A549 (cell line): Measurements from ENCODE around the gene POR. TPM values are rescaled to one million over a fixed set of nuclear protein-coding genes. Genes with fewer than 3 reads are reported as not detected.

Experiments used
- ATAC-seq, 2 experiments: fragments of 200-7000 bp in 1 of 2; fragments of >200 bp in 1 of 2; cut with Nextera tagmentation in 1 of 2; cut with Tn5 transposase in 1 of 2; 3 replicates each; pipeline versions ENCODE4 v1.8.0 to v1.9.1; 2018 to 2020; ENCODE audit warnings: mild to moderate bottlenecking in 1 of 2, moderate library complexity in 1 of 2
- CTCF ChIA-PET: fragments of 300-600 bp; sonication (Branson Sonifier 250); formaldehyde crosslinking; extraction: SDS; loops from one replicate; lab custom pipeline; 2021; ENCODE audit warnings: antibody characterized with exemption, inconsistent platforms; lab: Yijun Ruan, JAX
- POLR2A ChIA-PET: fragments of 350-600 bp; formaldehyde crosslinking; extraction: SDS; loops from one replicate; lab custom pipeline; 2021; ENCODE audit warnings: antibody characterized with exemption, inconsistent platforms; lab: Yijun Ruan, JAX
- DNase-seq, 2 experiments: peaks; one replicate each; pipeline versions ENCODE4 v3.0.0 to v3.0.0-alpha.2; 2011 to 2016; ENCODE audit warnings: low read depth in 1 of 2, low spot score in 1 of 2
- FAIRE-seq: peaks from 2 replicates; lab custom pipeline; 2011; peaks lifted over from hg19 to GRCh38; lab: Jason Lieb, UNC
- H3K27ac ChIP-seq, 2 experiments: fragments of >200 bp; sonication (Bioruptor Twin); formaldehyde crosslinking; 3 replicates each; pipeline ENCODE4 v1.5.1; 2016 to 2017
- H3K4me1 ChIP-seq: fragments of >200 bp; sonication (Bioruptor Twin); formaldehyde crosslinking; 3 replicates; pipeline ENCODE4 v1.6.1; 2016
- H3K4me2 ChIP-seq: fragments of >200 bp; sonication (Bioruptor Twin); formaldehyde crosslinking; 3 replicates; pipeline ENCODE4 v1.6.1; 2016
- H3K4me3 ChIP-seq: fragments of >200 bp; sonication (Bioruptor Twin); formaldehyde crosslinking; 3 replicates; pipeline ENCODE4 v1.5.1; 2016
- H3K9me3 ChIP-seq: fragments of >200 bp; sonication (Bioruptor Twin); formaldehyde crosslinking; 3 replicates; pipeline ENCODE4 v1.6.1; 2016
- CBX2 ChIP-seq: fragments of 200-600 bp; sonication (generic); IDR thresholded peaks from 2 replicates; pipeline ENCODE4 v1.6.1; 2016; ENCODE audit warnings: low read depth, mild to moderate bottlenecking, borderline replicate concordance
- CHD2 ChIP-seq: fragments of 150-350 bp; IDR thresholded peaks from 2 replicates; pipeline ENCODE4 v1.6.1; 2014; ENCODE audit warnings: low read length; ENCODE audit not compliant: partially characterized antibody
- ESRRA ChIP-seq: fragments of 150-350 bp; IDR thresholded peaks from 2 replicates; pipeline ENCODE4 v1.6.1; 2014; ENCODE audit warnings: mild to moderate bottlenecking, low read length, borderline replicate concordance
- FOXS1 ChIP-seq: fragments of 250-450 bp; sonication (Bioruptor Pico); IDR thresholded peaks from 2 replicates; pipeline ENCODE4 v1.5.0; 2020; ENCODE audit warnings: mild to moderate bottlenecking, moderate library complexity
- HDAC2 ChIP-seq: fragments of 200-600 bp; sonication (generic); IDR thresholded peaks from 2 replicates; pipeline ENCODE4 v1.6.1; 2016
- JUN ChIP-seq, 2 experiments: fragments of >200 bp; sonication (Bioruptor Twin); formaldehyde crosslinking; IDR thresholded peaks; 2 replicates in 1 of 2; 3 replicates in 1 of 2; pipeline ENCODE4 v1.6.1; 2016 to 2017
- JUNB ChIP-seq: fragments of >200 bp; sonication (Bioruptor Twin); formaldehyde crosslinking; IDR thresholded peaks from 2 replicates; pipeline ENCODE4 v1.6.1; 2016
- MAFK ChIP-seq: fragments of 450-650 bp; IDR thresholded peaks from 2 replicates; pipeline ENCODE4 v1.6.1; 2014; ENCODE audit not compliant: partially characterized antibody
- MAZ ChIP-seq: fragments of 150-350 bp; IDR thresholded peaks from 2 replicates; pipeline ENCODE4 v1.6.1; 2014; ENCODE audit warnings: antibody characterized with exemption, low read depth, low read length, borderline replicate concordance
- NPAS2 ChIP-seq: fragments of 250-450 bp; sonication (Bioruptor Pico); IDR thresholded peaks from 2 replicates; pipeline ENCODE4 v1.8.0; 2022; ENCODE audit warnings: mild to moderate bottlenecking, moderate library complexity, borderline replicate concordance
- NR3C1 ChIP-seq: fragments of >200 bp; sonication (Bioruptor Twin); formaldehyde crosslinking; IDR thresholded peaks from 3 replicates; pipeline ENCODE4 v1.6.1; 2017
- POLR2AphosphoS2 ChIP-seq: conservative IDR thresholded peaks from 2 replicates; pipeline ENCODE4 v1.6.1; 2012; ENCODE audit warnings: low read length, improper control_type of control experiment, inconsistent platforms
- RCOR1 ChIP-seq: fragments of 150-350 bp; IDR thresholded peaks from 2 replicates; pipeline ENCODE4 v1.6.1; 2014; ENCODE audit warnings: antibody characterized with exemption, low read length, low read depth
- REST ChIP-seq: fragments of 200-600 bp; sonication (generic); IDR thresholded peaks from 2 replicates; pipeline ENCODE4 v1.6.1; 2016; ENCODE audit warnings: antibody characterized with exemption, mild to moderate bottlenecking, moderate library complexity
- RNF2 ChIP-seq: fragments of 200-600 bp; sonication (generic); IDR thresholded peaks from 2 replicates; pipeline ENCODE4 v1.6.1; 2016; ENCODE audit warnings: low read depth, mild to moderate bottlenecking, antibody characterized with exemption, moderate library complexity, borderline replicate concordance
- SMC3 ChIP-seq: fragments of >200 bp; sonication (Bioruptor Twin); formaldehyde crosslinking; IDR thresholded peaks from 3 replicates; pipeline ENCODE4 v1.6.1; 2018; ENCODE audit warnings: inconsistent platforms
- TFCP2L1 ChIP-seq: fragments of 250-450 bp; sonication (Bioruptor Pico); IDR thresholded peaks from 2 replicates; pipeline ENCODE4 v1.5.0; 2021; ENCODE audit warnings: mild to moderate bottlenecking
- ZC3H11A ChIP-seq: fragments of 450-650 bp; IDR thresholded peaks from 2 replicates; pipeline ENCODE4 v1.6.1; 2014; ENCODE audit warnings: antibody characterized with exemption, mild to moderate bottlenecking
- WGBS: methylation state at CpG from one replicate; pipeline ENCODE4 v1.1.6; 2017; ENCODE audit errors: missing lambda C conversion rate; 5-methylcytosine and 5-hydroxymethylcytosine counted together
- polyA plus RNA-seq, 4 experiments: library from polyadenylated mRNA; depleted of rRNA in 3 of 4; stranded (reverse); fragments of >200 nt; fragmentation: RNase III in 1 of 4; extraction: RNeasy Plus Mini Kit Qiagen cat#74134 plus additional on column Dnase treatment in 1 of 4; gene quantifications; 2 replicates in 3 of 4; 3 replicates in 1 of 4; pipeline ENCODE4 v1.2.3, GENCODE V29; 2011 to 2017
- TF ChIP-seq, protein P1 (sequence below): fragments of >200 bp; sonication (Bioruptor Twin); formaldehyde crosslinking; IDR thresholded peaks from 3 replicates; pipeline ENCODE4 v1.6.1; 2016
- TF ChIP-seq, protein P2 (sequence below): fragments of 150-350 bp; IDR thresholded peaks from 2 replicates; pipeline ENCODE4 v1.6.1; 2014; ENCODE audit warnings: low read depth, mild to moderate bottlenecking, low read length
- TF ChIP-seq, protein P3 (sequence below): IDR thresholded peaks from 2 replicates; pipeline ENCODE4 v1.6.1; 2012

Gene POR
- polyA plus RNA-seq, 2 of the 4 experiments (the other 2 are of a cell fraction), result 71.1 to 109 TPM

- ChIA-PET POLR2A (no interaction called here), CTCF (interaction anchor here (0.5 to 2.2 kb wide), 6 partner anchors 9 to 100 kb away, joined by 3 to 7 read pairs (median 4); no protein-coding TSS in a partner anchor)
- WGBS, result 89% methylated on average over 25 of the region's 26 CpGs
- ATAC-seq (no peak), DNase-seq (no peak), FAIRE-seq (no peak)
- Histone ChIP-seq H3K9me3 (no peaks in the 10 kb centered on the region), H3K27ac (no peak overlapping the region), H3K4me3 (no peak overlapping the region), H3K4me1 (peaks cover 1% of the 10 kb centered on the region; the same call in 1 of the 3 replicates), H3K4me2 (no peak overlapping the region)
- TF ChIP-seq, protein P1, sequence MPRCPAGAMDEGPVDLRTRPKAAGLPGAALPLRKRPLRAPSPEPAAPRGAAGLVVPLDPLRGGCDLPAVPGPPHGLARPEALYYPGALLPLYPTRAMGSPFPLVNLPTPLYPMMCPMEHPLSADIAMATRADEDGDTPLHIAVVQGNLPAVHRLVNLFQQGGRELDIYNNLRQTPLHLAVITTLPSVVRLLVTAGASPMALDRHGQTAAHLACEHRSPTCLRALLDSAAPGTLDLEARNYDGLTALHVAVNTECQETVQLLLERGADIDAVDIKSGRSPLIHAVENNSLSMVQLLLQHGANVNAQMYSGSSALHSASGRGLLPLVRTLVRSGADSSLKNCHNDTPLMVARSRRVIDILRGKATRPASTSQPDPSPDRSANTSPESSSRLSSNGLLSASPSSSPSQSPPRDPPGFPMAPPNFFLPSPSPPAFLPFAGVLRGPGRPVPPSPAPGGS, result no peak
- no peak for TF ChIP-seq HDAC2
- TF ChIP-seq, all 56 proteins: peak for 0
These were observed 51.4 kb downstream of the POR start for GRCh38 chr7:75966190-75966961.

DNA sequence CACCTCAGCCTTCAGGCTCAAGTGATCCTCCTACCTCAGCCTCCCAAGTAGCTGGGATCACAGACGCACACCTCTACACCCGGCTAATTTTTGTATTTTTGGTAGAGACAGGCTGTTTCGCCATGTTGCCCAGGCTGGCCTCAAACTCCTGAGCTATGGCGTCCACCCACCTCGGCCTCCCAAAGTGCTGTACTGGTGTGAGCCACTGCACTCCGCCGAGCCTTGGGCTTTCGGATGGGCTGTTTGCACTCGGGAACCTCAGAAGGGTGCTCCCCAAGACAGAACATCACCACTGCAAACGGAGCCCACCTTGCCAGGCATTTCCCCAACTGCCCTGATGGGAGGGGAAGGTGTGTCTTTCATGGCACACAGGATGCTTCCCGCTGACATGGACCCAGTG is 52.1 kb downstream of the POR start:
- ATAC-seq, result no peak
- H3K4me3 ChIP-seq, result no peak overlapping the region
- ChIA-PET CTCF (interaction anchor here (0.5 to 2.2 kb wide), 5 partner anchors 9 to 54 kb away, joined by 3 to 7 read pairs (median 4); no protein-coding TSS in a partner anchor), POLR2A (no interaction called here)
- H3K9me3 ChIP-seq, result no peaks in the 10 kb centered on the region
- DNase-seq, result no peak
- TF ChIP-seq NR3C1 (no peak), RNF2 (no peak), MAZ (no peak), JUNB (no peak), SMC3 (no peak), REST (no peak), CBX2 (no peak), ESRRA (no peak), FOXS1 (CRISPR knock-in tag) (no peak), CHD2 (no peak), POLR2AphosphoS2 (no peak), ZC3H11A (no peak), RCOR1 (no peak), JUN (IDR thresholded peaks at IDR 0.05) (no peak), NPAS2 (CRISPR knock-in tag) (no peak), MAFK (no peak), TFCP2L1 (CRISPR knock-in tag) (no peak)
- TF ChIP-seq, protein P2, sequence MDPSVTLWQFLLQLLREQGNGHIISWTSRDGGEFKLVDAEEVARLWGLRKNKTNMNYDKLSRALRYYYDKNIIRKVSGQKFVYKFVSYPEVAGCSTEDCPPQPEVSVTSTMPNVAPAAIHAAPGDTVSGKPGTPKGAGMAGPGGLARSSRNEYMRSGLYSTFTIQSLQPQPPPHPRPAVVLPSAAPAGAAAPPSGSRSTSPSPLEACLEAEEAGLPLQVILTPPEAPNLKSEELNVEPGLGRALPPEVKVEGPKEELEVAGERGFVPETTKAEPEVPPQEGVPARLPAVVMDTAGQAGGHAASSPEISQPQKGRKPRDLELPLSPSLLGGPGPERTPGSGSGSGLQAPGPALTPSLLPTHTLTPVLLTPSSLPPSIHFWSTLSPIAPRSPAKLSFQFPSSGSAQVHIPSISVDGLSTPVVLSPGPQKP, result no peak
- TF ChIP-seq, protein P3, sequence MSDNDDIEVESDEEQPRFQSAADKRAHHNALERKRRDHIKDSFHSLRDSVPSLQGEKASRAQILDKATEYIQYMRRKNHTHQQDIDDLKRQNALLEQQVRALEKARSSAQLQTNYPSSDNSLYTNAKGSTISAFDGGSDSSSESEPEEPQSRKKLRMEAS, result no peak
- FAIRE-seq, result no peak
- no peak overlapping the region for H3K4me2 ChIP-seq
- 93% methylated on average over 10 of the region's 11 CpGs for WGBS
- H3K4me1 ChIP-seq, result peaks cover 7% of the 10 kb centered on the region; the same call in 1 of the 3 replicates
- no peak overlapping the region for H3K27ac ChIP-seq
